CD4-positive, alpha-beta T cell (primary cell): Measurements from ENCODE around the gene LNPEP. TPM values are rescaled to one million over a fixed set of nuclear protein-coding genes. Genes with fewer than 3 reads are reported as not detected.

Source experiments
- ATAC-seq: fragments of 200-7000 bp; cut with Tn5 transposase; one replicate; pipeline ENCODE4 v1.10.0; 2022; ENCODE audit warnings: mild to moderate bottlenecking; ENCODE audit not compliant: poor library complexity
- CTCF ChIA-PET: fragments of 350-600 bp; sonication (Branson Sonifier 250); formaldehyde crosslinking; loops from one replicate; lab custom pipeline; 2021; ENCODE audit warnings: antibody characterized with exemption, inconsistent platforms; lab: Charles Lee
- POLR2A ChIA-PET: fragments of 350-600 bp; sonication (Branson Sonifier 250); formaldehyde crosslinking; loops from one replicate; lab custom pipeline; 2021; ENCODE audit warnings: antibody characterized with exemption, inconsistent platforms; lab: Charles Lee
- DNase-seq, 14 experiments: peaks; one replicate each; pipeline ENCODE4 v3.0.0-alpha.2; 2013 to 2020; ENCODE audit warnings: mixed read lengths in 2 of 14
- H3K27ac ChIP-seq, 2 donors: one replicate each; pipeline versions ENCODE4 v1.5.1 to v1.7.0; 2013; ENCODE audit warnings: low read length in 2 of 2, low read depth in 1 of 2, mild to moderate bottlenecking in 1 of 2
- H3K27me3 ChIP-seq, 2 experiments: 1 replicate in 1 of 2; 2 replicates in 1 of 2; pipeline versions ENCODE4 v1.6.1 to v1.7.0; 2013; ENCODE audit warnings: low read length in 2 of 2, control low read depth in 1 of 2, mild to moderate bottlenecking in 1 of 2, moderate library complexity in 1 of 2; ENCODE audit not compliant: insufficient read depth in 2 of 2, control insufficient read depth in 1 of 2
- H3K36me3 ChIP-seq: one replicate; pipeline ENCODE4 v1.6.1; 2013; ENCODE audit warnings: low read length, control low read depth; ENCODE audit not compliant: insufficient read depth
- H3K4me1 ChIP-seq: one replicate; pipeline ENCODE4 v1.6.1; 2013; ENCODE audit warnings: low read length, control low read depth; ENCODE audit not compliant: insufficient read depth
- H3K4me3 ChIP-seq: one replicate; pipeline ENCODE4 v1.5.1; 2013; ENCODE audit warnings: mild to moderate bottlenecking, low read length, moderate library complexity
- H3K9me3 ChIP-seq, 2 experiments: 1 replicate in 1 of 2; 2 replicates in 1 of 2; pipeline versions ENCODE4 v1.6.1 to v1.7.0; 2013; ENCODE audit warnings: low read length in 2 of 2, mild to moderate bottlenecking in 2 of 2, control low read depth in 1 of 2, moderate library complexity in 1 of 2; ENCODE audit not compliant: control insufficient read depth in 1 of 2, insufficient read depth in 1 of 2
- H3K27ac Mint-ChIP-seq: one replicate; pipeline ENCODE4 v1.8.0; 2020; ENCODE audit warnings: mixed read lengths
- H3K27me3 Mint-ChIP-seq: one replicate; pipeline ENCODE4 v1.8.0; 2021; ENCODE audit warnings: mixed read lengths
- H3K36me3 Mint-ChIP-seq: one replicate; pipeline ENCODE4 v1.8.0; 2021; ENCODE audit warnings: low read depth, mixed read lengths
- H3K4me1 Mint-ChIP-seq: one replicate; pipeline ENCODE4 v1.8.0; 2021; ENCODE audit warnings: low read depth, mixed read lengths
- H3K4me3 Mint-ChIP-seq: one replicate; pipeline ENCODE4 v1.8.0; 2020; ENCODE audit warnings: mild to moderate bottlenecking, mixed read lengths
- H3K9me3 Mint-ChIP-seq: one replicate; pipeline ENCODE4 v1.8.0; 2020; ENCODE audit warnings: mixed read lengths
- intact Hi-C, 2 experiments: fragments of 100-400 bp; cut with DNase I in 1 of 2; cut with micrococcal nuclease in 1 of 2; formaldehyde crosslinking; loops; one replicate each; pipeline versions ENCODE4 v1.15.1 to v1.9.0; 2023 to 2025; cut with DNase I, micrococcal nuclease
- total RNA-seq, 174 experiments: library from RNA in 2 of 174; stranded (reverse) in 2 of 174; gene quantifications; one replicate each; pipeline ENCODE4 v1.2.3 and lab custom pipeline; 2021 to 2026
- TF ChIP-seq, protein P1 (sequence below): fragments of 200-600 bp; IDR thresholded peaks from one replicate; pipeline ENCODE4 v1.8.0; 2022; ENCODE audit warnings: antibody characterized with exemption, mild to moderate bottlenecking

The LNPEP gene
- total RNA-seq, 2 experiments from 2014 or later = 52.0 to 52.7 TPM

DNA sequence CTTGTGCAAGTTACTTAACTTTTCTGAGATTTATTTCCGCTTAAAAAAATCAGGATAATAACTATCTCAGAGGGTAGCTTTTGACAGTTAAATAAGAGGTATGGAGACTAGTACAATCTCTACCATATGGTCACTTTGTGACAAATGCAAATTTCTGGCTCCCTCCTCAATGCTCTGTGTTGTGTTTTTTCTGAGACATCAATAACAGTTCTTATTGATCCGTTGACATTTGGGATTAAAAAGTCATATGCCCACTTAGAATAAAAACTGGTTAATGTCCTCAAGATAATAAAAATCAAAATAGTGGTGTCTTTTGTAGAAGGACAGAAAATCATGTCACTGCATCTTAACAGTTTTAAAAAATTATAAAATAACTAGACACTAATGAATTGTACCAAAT lies 24.7 kb upstream of the LNPEP start:
- H3K9me3 Mint-ChIP-seq = no peaks in the 10 kb centered on the region
- POLR2A ChIA-PET = interaction anchor here (1.2 kb wide), 1 partner anchor 25 kb away, joined by 4 read pairs; the partner anchor contains the start of gene LNPEP
- DNase-seq (no peak), ATAC-seq (no peak)
- Histone ChIP-seq H3K27me3 (no peaks in the 10 kb centered on the region), H3K4me3 (no peak overlapping the region), H3K4me1 (no peaks in the 10 kb centered on the region), H3K36me3 (peaks cover 75% of the 10 kb centered on the region), H3K27ac (no peak overlapping the region), H3K9me3 (no peaks in the 10 kb centered on the region)
- no peaks in the 10 kb centered on the region for H3K27me3 Mint-ChIP-seq
- intact Hi-C loops = loop anchor here in 1 of 2 experiments (2.0 kb wide), 1 partner anchor 26 kb away; no protein-coding TSS in a partner anchor
- H3K27ac Mint-ChIP-seq = no peak overlapping the region
- peaks cover 20% of the 10 kb centered on the region for H3K4me1 Mint-ChIP-seq
- H3K4me3 Mint-ChIP-seq = no peak overlapping the region
- peaks cover 79% of the 10 kb centered on the region for H3K36me3 Mint-ChIP-seq
- CTCF ChIA-PET = interaction anchor here (1.3 to 2.2 kb wide), 2 partner anchors 13 to 42 kb away, joined by 7 to 9 read pairs; no protein-coding TSS in a partner anchor
- TF ChIP-seq, protein P1, sequence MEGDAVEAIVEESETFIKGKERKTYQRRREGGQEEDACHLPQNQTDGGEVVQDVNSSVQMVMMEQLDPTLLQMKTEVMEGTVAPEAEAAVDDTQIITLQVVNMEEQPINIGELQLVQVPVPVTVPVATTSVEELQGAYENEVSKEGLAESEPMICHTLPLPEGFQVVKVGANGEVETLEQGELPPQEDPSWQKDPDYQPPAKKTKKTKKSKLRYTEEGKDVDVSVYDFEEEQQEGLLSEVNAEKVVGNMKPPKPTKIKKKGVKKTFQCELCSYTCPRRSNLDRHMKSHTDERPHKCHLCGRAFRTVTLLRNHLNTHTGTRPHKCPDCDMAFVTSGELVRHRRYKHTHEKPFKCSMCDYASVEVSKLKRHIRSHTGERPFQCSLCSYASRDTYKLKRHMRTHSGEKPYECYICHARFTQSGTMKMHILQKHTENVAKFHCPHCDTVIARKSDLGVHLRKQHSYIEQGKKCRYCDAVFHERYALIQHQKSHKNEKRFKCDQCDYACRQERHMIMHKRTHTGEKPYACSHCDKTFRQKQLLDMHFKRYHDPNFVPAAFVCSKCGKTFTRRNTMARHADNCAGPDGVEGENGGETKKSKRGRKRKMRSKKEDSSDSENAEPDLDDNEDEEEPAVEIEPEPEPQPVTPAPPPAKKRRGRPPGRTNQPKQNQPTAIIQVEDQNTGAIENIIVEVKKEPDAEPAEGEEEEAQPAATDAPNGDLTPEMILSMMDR = no peak

DNA sequence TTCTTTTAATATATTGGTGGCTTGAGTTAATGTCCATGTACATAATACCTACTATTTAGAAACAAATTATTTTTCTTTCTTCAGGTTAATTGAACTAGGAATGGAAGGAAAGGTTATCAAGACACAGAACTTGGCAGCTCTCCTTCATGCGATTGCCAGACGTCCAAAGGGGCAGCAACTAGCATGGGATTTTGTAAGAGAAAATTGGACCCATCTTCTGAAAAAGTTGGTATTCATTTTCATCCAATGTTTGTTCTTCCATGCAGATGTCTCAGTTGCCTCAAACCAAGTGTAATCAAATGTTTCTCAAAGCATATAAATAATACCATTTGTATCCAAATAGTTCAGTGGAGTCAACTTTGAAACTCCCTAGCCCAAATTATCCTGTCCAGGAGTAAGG lies 22.6 kb upstream of the LNPEP start:
- CTCF ChIA-PET = interaction anchor here (0.9 to 1.0 kb wide), 2 partner anchors 8 to 18 kb away, joined by 3 read pairs; no protein-coding TSS in a partner anchor

DNA sequence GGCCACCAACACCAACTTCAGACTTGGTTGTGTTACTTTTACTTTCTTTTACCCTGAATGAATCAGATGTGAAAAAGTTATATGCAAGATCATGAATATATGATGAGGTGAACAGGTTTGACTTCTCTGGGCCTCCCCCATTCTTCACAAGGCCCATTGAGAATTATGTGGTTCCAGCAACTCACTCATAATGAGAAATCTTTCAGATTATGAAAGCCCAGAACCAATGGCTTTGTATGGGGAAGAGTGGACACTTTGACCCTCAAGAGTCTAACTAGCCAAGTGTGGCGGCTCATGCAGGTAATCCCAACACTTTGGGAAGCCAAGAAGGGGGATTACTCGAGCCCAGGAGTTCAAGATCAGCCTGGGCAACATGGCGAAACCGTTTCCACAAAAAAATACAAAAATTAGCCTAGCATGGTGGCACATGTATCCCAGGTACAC lies 16.1 kb upstream of the LNPEP start:
- TF ChIP-seq, protein P1 = no peak
- H3K36me3 Mint-ChIP-seq = peaks cover 59% of the 10 kb centered on the region
- ATAC-seq (no peak), DNase-seq (no peak)
- H3K4me1 Mint-ChIP-seq = peaks cover 32% of the 10 kb centered on the region
- peaks cover 41% of the 10 kb centered on the region for H3K36me3 ChIP-seq
- intact Hi-C loops = no loop called here
- H3K9me3 ChIP-seq = no peaks in the 10 kb centered on the region
- peak overlapping the region; percentile 37 for H3K27ac Mint-ChIP-seq
- CTCF ChIA-PET = no interaction called here
- no peaks in the 10 kb centered on the region for H3K27me3 ChIP-seq
- H3K27ac ChIP-seq = no peak overlapping the region
- H3K4me3 ChIP-seq = no peak overlapping the region
- no peaks in the 10 kb centered on the region for H3K27me3 Mint-ChIP-seq
- peaks cover 15% of the 10 kb centered on the region for H3K4me1 ChIP-seq
- POLR2A ChIA-PET = no interaction called here
- no peak overlapping the region for H3K4me3 Mint-ChIP-seq
- H3K9me3 Mint-ChIP-seq = no peaks in the 10 kb centered on the region

More for the DNA sequence above, 22.6 kb upstream of the LNPEP start:
- peaks cover 19% of the 10 kb centered on the region for H3K4me1 Mint-ChIP-seq
- H3K4me1 ChIP-seq = no peaks in the 10 kb centered on the region
- H3K4me3 ChIP-seq = no peak overlapping the region
- H3K27me3 Mint-ChIP-seq = no peaks in the 10 kb centered on the region
- POLR2A ChIA-PET = no interaction called here
- peaks cover 80% of the 10 kb centered on the region for H3K36me3 Mint-ChIP-seq
- intact Hi-C loops = no loop called here
- peaks cover 83% of the 10 kb centered on the region for H3K36me3 ChIP-seq
- no peak overlapping the region for H3K27ac Mint-ChIP-seq
- no peaks in the 10 kb centered on the region for H3K9me3 ChIP-seq
- H3K27me3 ChIP-seq = no peaks in the 10 kb centered on the region
- no peaks in the 10 kb centered on the region for H3K9me3 Mint-ChIP-seq
- no peak overlapping the region for H3K4me3 Mint-ChIP-seq
- ATAC-seq = no peak
- no peak overlapping the region for H3K27ac ChIP-seq
- TF ChIP-seq, protein P1 = no peak
- DNase-seq = no peak
